GM19240 (cell line): ENCODE results near the gene DNAJB1.
"Not testable (repeated sequence)": the region's sequence is repeated elsewhere in the genome, so short reads cannot be mapped to it uniquely, and the experiment has no call there.

Experiments
- DNase-seq: peaks from one replicate; pipeline ENCODE4 v3.0.0; 2011; ENCODE audit warnings: low spot score; ENCODE audit not compliant: insufficient read length

The DNAJB1 gene

GRCh38 chr19:14517840-14518505 is at the start of gene DNAJB1:
TSS of gene DNAJB1 (minus strand) at chr19:14518397. CDS start at chr19:14518349, 48 bp downstream.
- peak; percentile 80 for DNase-seq

- no peak for DNase-seq
Measured at GRCh38 chr19:14567079-14567478, 48.9 kb upstream of the DNAJB1 start.

DNA sequence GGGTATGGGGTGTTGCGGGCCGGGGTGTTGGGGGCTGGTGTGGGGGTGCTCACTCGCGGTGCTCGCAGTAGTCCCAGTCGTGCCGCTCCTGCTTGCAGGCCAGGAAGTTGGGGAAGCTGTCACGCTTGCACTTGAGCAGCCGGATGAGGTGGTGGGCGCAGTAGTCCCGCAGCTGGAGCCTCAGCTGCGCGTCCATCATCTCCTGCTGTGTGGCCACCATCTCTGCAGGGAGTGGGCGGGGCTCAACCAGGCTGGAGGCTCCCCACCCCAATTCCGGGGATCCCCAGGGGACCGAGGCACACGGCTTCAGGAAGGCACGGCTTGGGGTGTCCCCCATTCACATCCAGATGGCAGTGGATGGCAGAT is 48.5 kb upstream of the DNAJB1 start:
- no peak for DNase-seq

- no peak for DNase-seq
Measured at GRCh38 chr19:14565765-14566711, 47.8 kb upstream of the DNAJB1 start.

DNA sequence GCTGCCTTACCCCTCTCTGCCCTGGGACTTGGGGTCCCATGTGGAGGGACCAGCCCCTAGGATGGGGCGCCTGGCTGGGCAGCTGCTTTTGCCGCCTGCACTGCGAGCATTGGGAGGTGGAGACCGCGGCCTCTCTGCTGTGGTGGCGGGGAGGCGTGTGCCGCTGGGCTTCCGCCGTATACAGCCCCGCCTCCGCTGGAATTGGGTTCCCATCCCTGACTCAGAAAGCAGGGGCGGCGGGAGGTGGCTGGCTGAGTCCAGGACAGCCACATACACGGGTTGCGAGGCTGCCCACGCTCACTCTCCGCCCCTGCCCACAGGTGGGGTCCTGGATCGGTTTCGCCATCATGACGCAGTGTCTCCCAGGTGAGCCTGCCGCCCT is 47.1 kb upstream of the DNAJB1 start:
- DNase-seq = no peak

GRCh38 chr19:14564652-14565297 is 46.6 kb upstream of the DNAJB1 start:
- not testable (repeated sequence) for DNase-seq

DNA sequence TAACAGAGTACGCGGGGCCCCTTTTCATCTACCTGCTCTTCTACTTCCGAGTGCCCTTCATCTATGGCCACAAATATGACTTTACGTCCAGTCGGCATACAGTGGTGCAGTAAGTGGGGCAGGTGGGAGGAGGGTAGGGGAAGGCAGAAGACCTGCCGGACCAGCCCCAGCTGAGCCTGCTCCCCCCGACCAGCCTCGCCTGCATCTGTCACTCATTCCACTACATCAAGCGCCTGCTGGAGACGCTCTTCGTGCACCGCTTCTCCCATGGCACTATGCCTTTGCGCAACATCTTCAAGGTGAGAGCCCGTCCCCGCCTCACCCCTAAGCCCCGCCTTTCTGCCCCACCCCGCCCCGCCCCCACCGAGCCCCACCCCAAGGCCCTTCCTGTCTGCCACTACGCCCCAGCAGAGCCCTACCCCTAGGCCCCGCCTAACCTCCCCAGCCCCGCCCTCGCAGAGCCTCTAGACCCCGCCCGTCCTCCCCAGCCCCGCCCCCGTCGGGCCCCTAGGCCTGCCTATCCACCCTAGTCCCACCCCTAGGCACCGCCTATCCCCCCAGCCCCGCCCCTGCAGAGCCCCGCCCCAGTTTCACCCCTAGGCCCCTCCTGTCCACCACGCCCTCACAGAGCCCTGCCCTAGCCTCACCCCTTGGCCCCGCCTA is 45.9 kb upstream of the DNAJB1 start:
- no peak for DNase-seq

DNA sequence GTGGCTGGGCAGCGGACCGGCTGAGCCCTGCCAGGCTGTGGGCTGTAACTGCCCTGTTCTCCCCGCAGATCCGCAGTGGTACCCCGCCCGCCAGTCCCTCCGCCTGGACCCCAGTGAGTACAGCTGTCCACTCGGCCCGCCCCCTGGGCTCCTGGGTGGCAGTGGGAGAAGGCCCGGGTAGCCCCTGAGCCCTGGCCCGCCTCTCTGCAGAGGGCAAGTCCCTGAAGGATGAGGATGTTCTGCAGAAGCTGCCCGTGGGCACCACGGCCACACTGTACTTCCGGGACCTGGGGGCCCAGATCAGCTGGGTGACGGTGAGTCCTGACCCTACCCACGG is 45.4 kb upstream of the DNAJB1 start:
- no peak for DNase-seq

- no peak for DNase-seq
Measured at GRCh38 chr19:14562660-14563589, 44.7 kb upstream of the DNAJB1 start.

DNA sequence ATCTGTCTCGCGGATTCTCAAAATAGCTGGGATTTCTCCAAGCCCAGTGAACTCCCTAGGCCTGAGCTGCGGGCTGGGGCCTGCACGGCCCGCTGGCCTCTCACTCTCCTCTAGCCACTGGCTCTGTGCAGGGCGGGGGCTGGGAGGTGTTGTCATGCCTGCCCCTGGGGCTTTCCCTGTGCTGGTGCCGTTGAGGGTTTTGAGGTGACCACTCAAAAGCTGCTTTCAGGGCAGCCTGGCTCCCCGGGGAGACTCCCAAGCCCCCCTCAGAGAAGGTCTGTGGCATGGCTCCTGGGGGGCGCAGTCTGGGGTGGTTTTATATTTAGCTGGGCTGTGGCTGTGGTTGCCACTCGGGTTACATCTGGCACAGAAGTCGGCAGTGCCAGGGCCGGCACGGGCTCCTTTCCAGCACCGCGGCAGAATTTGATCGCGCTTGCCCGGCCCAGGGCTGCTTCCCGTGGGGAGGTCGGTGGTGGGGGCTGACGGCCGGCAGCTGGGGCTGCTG is 43.7 kb upstream of the DNAJB1 start:
- no peak for DNase-seq

DNA sequence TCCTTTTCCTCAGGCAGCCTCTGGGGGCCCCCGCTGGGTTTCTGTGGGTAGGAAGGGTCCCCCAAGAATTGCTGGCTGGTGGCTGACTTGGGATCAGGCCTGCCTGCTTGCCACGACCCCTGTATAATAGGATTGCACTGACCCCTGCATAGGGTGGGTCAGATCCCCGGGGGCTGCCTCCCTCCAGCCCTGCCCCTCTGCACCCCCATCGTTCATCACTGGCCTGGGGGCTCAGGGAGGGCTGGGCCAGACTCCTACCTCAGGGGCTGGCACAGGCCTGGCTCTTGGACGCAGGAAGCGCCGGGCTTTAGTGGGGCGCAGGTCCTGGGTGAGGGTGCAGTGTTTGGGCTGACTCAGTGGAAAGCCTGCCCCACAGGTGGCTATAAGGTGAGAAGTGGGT is 43.1 kb upstream of the DNAJB1 start:
- no peak for DNase-seq

DNA sequence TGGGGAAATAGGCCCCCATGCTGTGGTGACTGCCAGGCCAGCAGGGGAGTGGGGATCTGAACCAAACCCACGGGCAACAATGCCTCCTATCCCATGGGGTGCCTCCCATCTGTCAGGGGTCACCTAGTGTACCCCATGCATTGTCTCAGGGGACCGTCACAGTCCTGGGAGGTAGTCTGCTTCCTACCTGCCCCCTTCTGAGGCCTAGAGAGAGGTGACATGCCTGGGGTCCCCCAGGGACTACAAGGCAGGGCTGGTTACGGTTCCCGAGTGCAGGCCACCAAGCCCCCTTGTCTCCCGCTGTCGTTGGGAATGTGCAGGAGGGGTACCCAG is 42.5 kb upstream of the DNAJB1 start:
- DNase-seq = no peak

DNA sequence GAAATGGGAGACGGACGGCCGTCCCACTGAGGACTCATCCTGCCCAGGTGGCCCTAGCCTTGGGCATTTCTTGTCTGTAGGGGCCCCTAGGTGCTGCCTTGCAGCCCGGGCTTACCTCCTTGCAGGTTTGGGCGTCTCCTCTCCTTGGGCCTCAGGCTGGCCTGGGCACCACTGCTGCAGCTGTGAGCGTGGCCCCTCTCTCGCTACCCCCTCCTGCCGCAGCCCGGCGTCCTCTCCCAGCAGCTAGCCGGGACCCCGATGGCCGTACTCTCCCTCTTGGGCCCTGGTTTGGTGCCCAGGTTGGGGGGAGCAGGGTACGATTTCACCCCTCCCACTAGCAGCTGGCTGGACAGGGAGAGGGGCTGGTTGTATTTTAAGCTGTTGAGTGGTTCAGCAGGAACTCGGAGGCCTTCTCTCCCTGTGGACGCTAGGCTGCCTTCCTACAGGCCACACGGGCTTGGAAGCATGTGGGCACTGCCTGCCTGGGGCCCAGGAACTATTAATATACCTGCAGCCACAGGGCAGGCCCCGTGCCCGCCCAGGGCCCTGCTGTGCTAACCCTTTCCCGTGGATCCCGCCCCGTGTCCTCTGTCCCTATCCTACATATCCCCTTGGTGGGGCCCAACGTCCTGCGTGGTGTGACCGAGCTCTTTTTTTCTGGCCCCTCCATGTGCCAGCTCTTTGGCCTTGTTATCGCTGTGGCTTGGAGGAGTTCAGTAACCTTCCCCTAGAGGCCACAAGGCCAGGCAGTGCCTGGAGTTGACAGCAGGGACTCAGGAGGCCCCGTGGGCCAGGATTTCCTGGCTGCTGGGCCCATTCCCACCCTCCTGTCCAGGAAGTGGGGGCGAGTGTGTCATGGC is 41.9 kb upstream of the DNAJB1 start:
- DNase-seq = no peak

DNA sequence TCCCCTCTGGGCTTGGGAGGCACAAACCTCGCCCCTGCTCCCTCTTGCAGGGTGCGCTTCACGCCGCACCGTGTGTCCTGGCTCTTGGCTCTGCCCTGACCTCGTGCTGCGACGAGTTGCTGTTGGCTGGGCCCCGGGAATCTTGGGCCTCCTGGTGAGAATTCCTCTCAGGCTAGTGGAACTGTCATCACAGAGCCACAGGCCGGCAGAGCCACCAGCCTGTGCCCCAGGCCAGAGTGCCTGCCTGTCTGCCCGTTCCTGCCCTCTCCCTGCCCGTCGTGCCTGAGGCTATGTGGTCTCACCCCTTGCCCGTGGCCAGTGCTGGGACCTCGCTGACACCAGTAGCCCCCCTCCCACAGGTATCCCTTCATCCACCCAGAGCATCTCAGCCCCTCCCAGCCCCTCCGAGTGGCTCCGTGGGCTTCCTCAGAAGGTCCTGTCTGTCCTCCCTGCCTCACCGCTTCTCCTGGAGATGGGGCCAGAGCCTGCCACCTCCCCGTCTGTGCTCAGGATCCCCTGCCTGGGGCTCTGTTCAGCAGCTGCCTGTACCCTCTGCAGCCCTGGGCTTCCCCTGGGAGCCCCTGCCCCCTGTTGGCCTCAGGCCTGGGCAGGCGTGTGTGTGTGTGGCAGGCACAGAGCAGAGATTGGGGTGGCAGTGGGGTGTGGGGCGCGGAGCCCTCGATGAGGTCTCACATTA is 40.3 kb upstream of the DNAJB1 start:
- DNase-seq = no peak

DNA sequence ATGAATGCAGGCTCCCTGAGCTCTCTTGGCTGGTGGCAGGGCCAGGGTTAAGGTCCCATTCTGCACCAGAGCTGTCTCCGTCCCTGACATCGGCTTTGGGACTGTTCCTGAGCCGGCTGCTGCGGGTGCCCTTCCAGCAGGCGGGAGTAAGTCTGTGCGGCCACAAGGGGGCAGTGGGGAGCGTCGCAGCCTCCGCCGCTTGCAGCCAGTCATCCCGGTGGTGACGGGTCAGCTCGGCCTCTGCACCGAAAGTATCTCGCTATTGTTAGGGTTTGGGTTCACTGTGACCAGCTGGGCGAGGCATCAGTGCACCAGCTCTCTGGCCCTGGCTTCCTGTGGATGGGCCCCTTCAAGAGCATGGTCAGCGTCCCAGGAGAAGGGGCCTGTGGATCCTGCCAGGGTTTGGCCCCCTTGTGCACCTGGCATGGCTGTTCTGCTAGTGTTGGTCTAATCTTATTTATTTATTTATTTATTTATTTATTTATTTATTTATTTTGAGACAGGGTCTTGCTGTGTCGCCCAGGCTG is 38.5 kb upstream of the DNAJB1 start:
- peak; percentile 93 for DNase-seq

DNA sequence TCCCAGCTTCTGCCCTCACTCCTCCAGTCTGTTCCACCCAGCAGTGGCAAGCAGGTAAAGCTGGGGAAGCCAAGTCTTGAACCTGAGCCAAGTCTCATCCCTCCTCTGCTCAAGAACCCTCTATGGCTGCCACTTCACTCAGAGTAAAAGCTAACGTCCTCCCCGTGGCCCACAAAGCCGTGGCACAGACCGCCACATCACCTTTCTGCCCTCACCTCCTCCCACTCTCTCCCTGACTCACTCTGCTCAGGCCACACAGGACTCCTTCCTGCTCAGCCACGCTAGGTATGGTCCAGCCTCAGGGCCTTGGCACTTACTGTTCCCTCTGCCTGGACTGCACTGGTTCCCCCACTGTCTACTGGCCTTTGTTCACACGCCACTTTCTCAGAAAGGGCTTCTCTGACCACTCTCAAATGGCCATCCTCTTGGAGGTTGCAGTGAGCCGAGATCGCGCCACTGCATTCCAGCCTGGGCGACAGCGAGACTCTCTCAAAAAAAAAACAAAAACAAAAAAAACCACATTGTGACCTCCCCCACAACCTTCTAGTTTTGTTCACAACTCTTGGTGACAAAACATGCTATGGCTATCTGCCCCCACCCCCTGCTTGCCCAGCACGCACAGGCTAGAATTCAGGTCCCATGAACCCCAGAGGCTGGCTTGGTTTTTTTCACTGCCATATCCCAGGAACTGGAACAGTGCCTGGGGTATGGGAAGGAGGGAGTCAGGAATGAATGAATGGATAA is 37.9 kb upstream of the DNAJB1 start:
- no peak for DNase-seq

DNA sequence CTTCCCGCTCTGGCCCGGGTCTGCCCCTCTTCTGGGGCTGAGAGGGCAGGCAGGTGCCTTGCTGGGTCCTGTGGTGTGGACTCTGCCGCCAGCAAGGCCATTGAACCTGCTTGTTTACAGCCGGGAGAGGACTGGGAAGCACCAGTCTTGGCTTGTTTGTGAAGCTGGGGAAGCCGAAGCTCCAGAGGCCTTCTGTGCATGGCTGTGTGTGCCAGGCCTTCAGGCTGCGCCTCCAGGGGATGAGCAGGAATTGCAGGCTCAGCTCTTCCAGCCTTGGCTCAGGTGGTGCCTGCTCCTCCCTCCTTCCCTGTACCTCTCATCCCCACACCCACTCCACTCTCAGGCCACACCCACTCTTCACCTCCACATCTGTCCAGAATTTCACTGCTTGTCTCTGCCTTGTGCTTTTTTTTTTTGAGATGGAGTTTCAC is 36.2 kb upstream of the DNAJB1 start:
- DNase-seq = no peak

DNA sequence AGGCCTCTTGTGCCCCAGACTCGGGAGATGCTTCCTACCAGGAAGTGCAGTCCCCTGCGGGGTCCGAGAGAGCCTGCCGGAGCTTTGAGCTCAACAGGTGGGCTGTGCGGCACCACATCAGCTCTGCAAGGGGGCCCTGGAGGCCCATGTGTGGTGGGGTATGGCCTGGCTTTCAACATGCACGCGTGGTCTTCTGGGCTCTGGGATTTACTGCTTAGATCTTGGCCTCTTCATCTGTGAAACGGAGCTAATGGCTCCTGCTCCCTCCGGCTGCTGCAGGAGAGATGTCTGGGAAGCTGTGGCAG is 35.7 kb upstream of the DNAJB1 start:
- DNase-seq = no peak
